B cell (primary cell): ENCODE data around the gene TECPR2. TPM values are rescaled to one million over a fixed set of nuclear protein-coding genes. Genes with fewer than 3 reads are reported as not detected.

Source experiments
- ATAC-seq: fragments of 200-7000 bp; cut with Tn5 transposase; one replicate; pipeline ENCODE4 v1.10.0; 2021; ENCODE audit warnings: low read depth, mild to moderate bottlenecking, moderate number of reproducible peaks, moderate library complexity
- CTCF ChIA-PET: fragments of 350-600 bp; sonication (Branson Sonifier 250); formaldehyde crosslinking; loops from one replicate; lab custom pipeline; 2021; ENCODE audit warnings: antibody characterized with exemption, inconsistent platforms; lab: Charles Lee
- POLR2A ChIA-PET: fragments of 350-600 bp; sonication (Branson Sonifier 250); formaldehyde crosslinking; loops from one replicate; lab custom pipeline; 2021; ENCODE audit warnings: antibody characterized with exemption; lab: Charles Lee
- DNase-seq: peaks from one replicate; pipeline ENCODE4 v3.0.0; 2013
- H2AFZ ChIP-seq: 2 replicates; pipeline ENCODE4 v1.6.1; 2012; ENCODE audit warnings: mild to moderate bottlenecking, low read depth, low read length; ENCODE audit not compliant: insufficient read depth, poor library complexity, severe bottlenecking
- H3K27ac ChIP-seq, 2 donors: 1 replicate in 1 of 2; 2 replicates in 1 of 2; pipeline ENCODE4 v1.5.1; 2012 to 2013; ENCODE audit warnings: low read length in 2 of 2, mild to moderate bottlenecking in 2 of 2, moderate library complexity in 1 of 2
- H3K27me3 ChIP-seq, 4 experiments: fragments of 200-600 bp in 1 of 4; sonication (generic) in 1 of 4; replicated peaks in 1 of 4; 1 replicate in 2 of 4; 2 replicates in 2 of 4; pipeline versions ENCODE4 v1.6.1 to v1.7.0; 2013 to 2016; ENCODE audit warnings: low read length in 3 of 4, mild to moderate bottlenecking in 2 of 4, mixed read lengths in 1 of 4, moderate library complexity in 1 of 4; ENCODE audit not compliant: insufficient read depth in 4 of 4, control insufficient read depth in 3 of 4; ENCODE audit errors: control extremely low read depth in 1 of 4
- H3K36me3 ChIP-seq, 2 experiments: replicated peaks in 1 of 2; 1 replicate in 1 of 2; 2 replicates in 1 of 2; pipeline versions ENCODE4 v1.6.1 to v1.7.1; 2013; ENCODE audit warnings: low read length in 1 of 2; ENCODE audit not compliant: insufficient read depth in 2 of 2, control insufficient read depth in 1 of 2; ENCODE audit errors: control extremely low read depth in 1 of 2, extremely low read depth in 1 of 2
- H3K4me1 ChIP-seq, 2 donors: fragments of 200-600 bp in 1 of 2; sonication (generic) in 1 of 2; 1 replicate in 1 of 2; 2 replicates in 1 of 2; pipeline versions ENCODE4 v1.5.1 to v1.6.1; 2013 to 2017; ENCODE audit warnings: low read length in 2 of 2; ENCODE audit not compliant: control insufficient read depth in 2 of 2, insufficient read depth in 2 of 2
- H3K4me2 ChIP-seq: replicated peaks from 2 replicates; pipeline ENCODE3; 2012; ENCODE audit warnings: mild to moderate bottlenecking, low read depth, low read length; ENCODE audit not compliant: poor library complexity, severe bottlenecking
- H3K4me3 ChIP-seq, 5 experiments: fragments of 200-600 bp in 1 of 5; sonication (generic) in 1 of 5; 1 replicate in 3 of 5; 2 replicates in 2 of 5; pipeline versions ENCODE4 v1.5.1 to v1.7.0; 2011 to 2016; ENCODE audit warnings: low read length in 4 of 5, mild to moderate bottlenecking in 4 of 5, low read depth in 2 of 5, control low read depth in 1 of 5, moderate library complexity in 1 of 5; ENCODE audit not compliant: insufficient read depth in 1 of 5; ENCODE audit errors: control extremely low read depth in 1 of 5, extremely low read depth in 1 of 5
- H3K79me2 ChIP-seq: fragments of 200-600 bp; sonication (generic); one replicate; pipeline ENCODE4 v1.6.0; 2016; ENCODE audit warnings: low read length; ENCODE audit not compliant: control insufficient read depth, insufficient read depth
- H3K9ac ChIP-seq: fragments of 200-600 bp; sonication (generic); 2 replicates; pipeline ENCODE4 v1.6.1; 2017; ENCODE audit warnings: mild to moderate bottlenecking, low read length, moderate library complexity
- H3K9me3 ChIP-seq, 3 donors: one replicate each; pipeline versions ENCODE4 v1.6.1 to v1.7.1; 2013; ENCODE audit warnings: low read length in 2 of 3; ENCODE audit not compliant: control insufficient read depth in 2 of 3, insufficient read depth in 1 of 3; ENCODE audit errors: control extremely low read depth in 1 of 3
- H4K20me1 ChIP-seq: 2 replicates; pipeline ENCODE4 v1.6.0; 2012; ENCODE audit warnings: mild to moderate bottlenecking, low read length; ENCODE audit not compliant: insufficient read depth, control insufficient read depth, poor library complexity, severe bottlenecking
- H3K27ac Mint-ChIP-seq: one replicate; pipeline ENCODE4 v1.8.0; 2021; ENCODE audit warnings: mixed read lengths
- H3K27me3 Mint-ChIP-seq: one replicate; pipeline ENCODE4 v1.8.0; 2021; ENCODE audit warnings: mixed read lengths
- H3K4me1 Mint-ChIP-seq: one replicate; pipeline ENCODE4 v1.8.0; 2021; ENCODE audit warnings: mixed read lengths
- H3K4me3 Mint-ChIP-seq: one replicate; pipeline ENCODE4 v1.8.0; 2021; ENCODE audit warnings: mixed read lengths
- H3K9me3 Mint-ChIP-seq: one replicate; pipeline ENCODE4 v1.8.0; 2022; ENCODE audit warnings: mixed read lengths; ENCODE audit not compliant: insufficient read depth
- EZH2 ChIP-seq: IDR thresholded peaks from 2 replicates; pipeline ENCODE4 v1.6.1; 2012; ENCODE audit warnings: borderline replicate concordance, low read depth, mild to moderate bottlenecking, moderate library complexity, low read length; ENCODE audit not compliant: insufficient read depth, poor library complexity, severe bottlenecking
- WGBS: methylation state at CpG from one replicate; pipeline ENCODE4 v1.1.5; 2013; ENCODE audit warnings: missing lambda C conversion rate; ENCODE audit not compliant: insufficient coverage; 5-methylcytosine and 5-hydroxymethylcytosine counted together
- intact Hi-C: fragments of 100-400 bp; cut with micrococcal nuclease; formaldehyde crosslinking; loops from one replicate; pipeline ENCODE4 v1.10.0; 2022
- polyA plus RNA-seq: library from polyadenylated mRNA; depleted of rRNA; stranded (reverse); fragments of >200 nt; gene quantifications from 2 replicates; pipeline ENCODE4 v1.2.3, GENCODE V29; 2012
- total RNA-seq, 2 donors: library from RNA; stranded (reverse); fragments of 120-200 nt in 1 of 2; gene quantifications; 1 replicate in 1 of 2; 2 replicates in 1 of 2; pipeline versions ENCODE4 v1.2.3 to v1.2.4, GENCODE V29; 2013 to 2022
- TF ChIP-seq, protein P1 (sequence below): fragments of 200-600 bp; IDR thresholded peaks from one replicate; pipeline ENCODE4 v1.8.0; 2022; ENCODE audit warnings: antibody characterized with exemption, mild to moderate bottlenecking

The TECPR2 gene
- total and polyA plus RNA-seq, 2 donors (not counting 1 experiment from before 2014, with no cell fraction given) = 4.7 to 10.8 TPM

DNA sequence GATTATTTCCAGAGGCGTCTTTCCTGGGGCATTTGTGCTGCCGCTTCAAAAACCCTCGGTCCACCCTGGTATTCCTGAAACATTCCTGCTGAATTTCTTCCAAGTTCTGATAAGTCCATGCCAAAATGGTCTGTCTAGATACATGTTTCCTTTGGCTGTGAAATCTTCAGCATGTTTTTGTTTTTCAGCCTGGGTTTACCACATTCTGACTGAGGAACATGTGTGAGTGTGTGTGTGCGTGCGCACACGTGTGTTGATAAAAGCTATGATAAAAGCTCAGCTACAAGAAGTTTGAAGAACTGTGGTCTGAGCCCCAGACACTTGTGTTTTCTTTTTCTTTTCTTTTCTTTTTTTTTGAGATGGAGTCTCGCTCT lies 124.5 kb downstream of the TECPR2 start:
- no peak overlapping the region for H3K4me3 ChIP-seq
- H3K27me3 ChIP-seq = no peaks in the 10 kb centered on the region
- intact Hi-C loops = no loop called here
- H3K27me3 Mint-ChIP-seq = no peaks in the 10 kb centered on the region
- no peak for DNase-seq
- H3K79me2 ChIP-seq = no peaks in the 10 kb centered on the region
- no peak for TF ChIP-seq EZH2
- no peak overlapping the region for H3K4me3 Mint-ChIP-seq
- no peaks in the 10 kb centered on the region for H4K20me1 ChIP-seq
- H3K4me2 ChIP-seq = no peak overlapping the region
- WGBS = 98% methylated on average over 5 of the region's 7 CpGs
- CTCF ChIA-PET = interaction anchor here (1.3 kb wide), 1 partner anchor 45 kb away, joined by 4 read pairs; no protein-coding TSS in a partner anchor
- H2AFZ ChIP-seq = no peak overlapping the region
- H3K4me1 Mint-ChIP-seq = no peaks in the 10 kb centered on the region
- no peaks in the 10 kb centered on the region for H3K36me3 ChIP-seq
- ATAC-seq = no peak
- H3K9me3 ChIP-seq = peaks cover 0 to 17% (median 4%) of the 10 kb centered on the region in 3 donors
- H3K27ac ChIP-seq = no peak overlapping the region
- no peak overlapping the region for H3K9ac ChIP-seq
- no peak overlapping the region for H3K27ac Mint-ChIP-seq
- H3K9me3 Mint-ChIP-seq = peaks cover 4% of the 10 kb centered on the region
- POLR2A ChIA-PET = no interaction called here
- H3K4me1 ChIP-seq = no peaks in the 10 kb centered on the region

DNA sequence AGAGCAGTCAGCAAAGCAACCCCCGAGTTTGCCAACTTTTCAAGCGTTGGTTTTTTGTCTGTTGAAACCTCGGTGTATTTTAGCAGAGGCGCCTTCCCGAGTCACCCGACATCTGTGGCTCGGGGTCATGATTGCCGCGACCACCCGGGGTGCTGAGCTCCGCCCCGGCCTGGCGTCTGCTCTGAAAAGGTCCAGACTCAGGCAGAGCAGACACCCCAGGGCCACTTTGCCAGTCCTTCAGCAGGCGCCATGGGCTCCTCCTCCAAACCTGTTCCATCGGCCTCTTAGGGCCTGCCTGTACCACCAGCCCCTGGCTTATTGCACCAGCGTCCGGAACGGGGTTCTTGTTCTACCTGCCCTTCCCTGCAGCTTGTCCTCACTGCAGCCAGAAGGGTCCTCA lies 127.7 kb downstream of the TECPR2 start:
- no peaks in the 10 kb centered on the region for H4K20me1 ChIP-seq
- intact Hi-C loops = no loop called here
- H3K9me3 ChIP-seq = no peaks in the 10 kb centered on the region
- no peak overlapping the region for H3K4me3 Mint-ChIP-seq
- H3K9ac ChIP-seq = no peak overlapping the region
- over 99% methylated on average over 18 of the region's 18 CpGs for WGBS
- H3K4me3 ChIP-seq = no peak overlapping the region
- ATAC-seq (no peak), DNase-seq (no peak)
- H3K27me3 ChIP-seq = no peaks in the 10 kb centered on the region
- no peaks in the 10 kb centered on the region for H3K9me3 Mint-ChIP-seq
- no peaks in the 10 kb centered on the region for H3K36me3 ChIP-seq
- TF ChIP-seq, protein P1, sequence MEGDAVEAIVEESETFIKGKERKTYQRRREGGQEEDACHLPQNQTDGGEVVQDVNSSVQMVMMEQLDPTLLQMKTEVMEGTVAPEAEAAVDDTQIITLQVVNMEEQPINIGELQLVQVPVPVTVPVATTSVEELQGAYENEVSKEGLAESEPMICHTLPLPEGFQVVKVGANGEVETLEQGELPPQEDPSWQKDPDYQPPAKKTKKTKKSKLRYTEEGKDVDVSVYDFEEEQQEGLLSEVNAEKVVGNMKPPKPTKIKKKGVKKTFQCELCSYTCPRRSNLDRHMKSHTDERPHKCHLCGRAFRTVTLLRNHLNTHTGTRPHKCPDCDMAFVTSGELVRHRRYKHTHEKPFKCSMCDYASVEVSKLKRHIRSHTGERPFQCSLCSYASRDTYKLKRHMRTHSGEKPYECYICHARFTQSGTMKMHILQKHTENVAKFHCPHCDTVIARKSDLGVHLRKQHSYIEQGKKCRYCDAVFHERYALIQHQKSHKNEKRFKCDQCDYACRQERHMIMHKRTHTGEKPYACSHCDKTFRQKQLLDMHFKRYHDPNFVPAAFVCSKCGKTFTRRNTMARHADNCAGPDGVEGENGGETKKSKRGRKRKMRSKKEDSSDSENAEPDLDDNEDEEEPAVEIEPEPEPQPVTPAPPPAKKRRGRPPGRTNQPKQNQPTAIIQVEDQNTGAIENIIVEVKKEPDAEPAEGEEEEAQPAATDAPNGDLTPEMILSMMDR = no peak
- no peak for TF ChIP-seq EZH2
- POLR2A ChIA-PET = no interaction called here
- H3K4me1 ChIP-seq = no peaks in the 10 kb centered on the region
- no peaks in the 10 kb centered on the region for H3K79me2 ChIP-seq
- no peak overlapping the region for H2AFZ ChIP-seq
- no peak overlapping the region for H3K27ac Mint-ChIP-seq
- no peaks in the 10 kb centered on the region for H3K4me1 Mint-ChIP-seq
- no peak overlapping the region for H3K27ac ChIP-seq
- CTCF ChIA-PET = no interaction called here
- H3K4me2 ChIP-seq = no peak overlapping the region
- H3K27me3 Mint-ChIP-seq = no peaks in the 10 kb centered on the region
